Measurements from ENCODE around the gene MAN2C1. TPM values are rescaled to one million over a fixed set of nuclear protein-coding genes. Genes with fewer than 3 reads are reported as not detected.

Gene MAN2C1
- total RNA-seq (100 to 1,000 TPM; 519 to 546 TPM), total RNA-seq (96.8 to 436 (median 209) reads per million in 172 experiments)
- polyA plus RNA-seq (2013, experiment 1 of 2): 94.1 TPM
- 136 TPM for polyA plus RNA-seq (2013, experiment 2 of 2)

DNA sequence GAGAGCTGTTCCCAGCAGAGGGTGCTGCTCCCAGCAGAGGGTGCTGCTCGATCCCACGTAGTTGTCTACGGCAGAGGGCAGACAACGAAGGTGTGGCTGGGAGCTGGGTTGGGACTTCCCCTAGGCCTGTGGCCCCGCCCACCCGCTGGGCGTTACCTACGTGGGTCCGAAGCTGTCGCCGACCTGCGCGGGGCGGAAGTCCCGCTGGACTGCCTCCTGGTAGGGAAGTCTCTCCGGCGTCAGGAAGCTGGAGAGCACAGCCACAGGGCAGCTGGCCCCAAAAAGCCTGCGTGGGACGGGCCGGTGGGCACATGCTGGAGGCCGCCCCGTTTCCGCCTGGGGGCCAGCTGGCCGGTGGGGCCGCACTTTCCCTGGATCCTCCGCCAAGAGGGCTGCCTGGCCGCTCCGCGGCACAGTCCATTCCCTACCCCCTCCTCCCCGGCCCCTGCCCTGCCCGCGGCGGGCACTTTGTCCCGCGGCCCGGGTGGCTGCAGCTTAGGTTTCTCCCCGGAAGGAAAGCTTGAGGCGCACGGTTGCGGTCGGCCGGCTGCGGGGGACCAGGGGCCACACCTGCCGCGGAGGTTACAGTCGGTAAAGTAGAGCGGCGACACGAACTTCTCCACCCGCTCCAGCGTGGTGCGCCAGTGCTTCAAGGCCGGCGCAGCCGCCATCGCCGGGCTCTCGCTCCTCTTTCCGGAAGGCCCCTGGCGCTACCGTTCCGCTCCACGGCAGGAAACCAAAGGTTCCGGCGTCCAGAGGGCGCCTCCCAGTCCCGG, at the start of gene MAN2C1:
Gene MAN2C1 (minus strand): TSS at position 695 of the 776 bp plus-strand sequence. CDS start 24 bp downstream, at position 671.
- Mint-ChIP-seq H3K4me1 (ENCODE audit: low read depth) (peaks cover 30% of the 10 kb centered on the region), H3K4me3 (peak within 1 kb of the TSS; percentile 94), H3K36me3 (ENCODE audit: low read depth) (peaks cover 65% of the 10 kb centered on the region), H3K27me3 (no peaks in the 10 kb centered on the region), H3K27ac (peak within 1 kb of the TSS; percentile 94), H3K9me3 (no peaks in the 10 kb centered on the region)
- Histone ChIP-seq H3K4me3 (ENCODE audit: low read length) (peak within 1 kb of the TSS; percentile 91), H3K9me3 (ENCODE audit: control insufficient read depth in 1 of 2, insufficient read depth in 1 of 2, low read length in 2 of 2) (no peaks in the 10 kb centered on the region), H3K27ac (ENCODE audit: low read depth in 1 of 2, low read length in 2 of 2) (peak within 1 kb of the TSS; percentile 93 to 96), H3K4me1 (ENCODE audit: insufficient read depth, low read length) (peaks cover 32% of the 10 kb centered on the region), H3K36me3 (ENCODE audit: insufficient read depth, low read length) (peaks cover 54% of the 10 kb centered on the region), H3K27me3 (ENCODE audit: control insufficient read depth in 1 of 2, insufficient read depth in 2 of 2, low read length in 2 of 2) (no peaks in the 10 kb centered on the region)
- intact Hi-C loops (cut with DNase I, micrococcal nuclease): loop anchor here (1.0 to 5.0 kb wide), 8 partner anchors 18 to 826 kb away; partner anchors contain the start of genes IMP3 (in 2 of the 2), ARID3B (in 1 of the 2), SIN3A (in 1 of the 2) and SNUPN (in 1 of the 2)
- ChIA-PET POLR2A (interaction anchor here (0.6 to 5.2 kb wide), 36 partner anchors 9 to 827 kb away, joined by 3 to 246 read pairs (median 6); partner anchors contain the start of genes ARID3B, C15orf39, CLK3 and COMMD4), CTCF (interaction anchor here (0.7 to 3.2 kb wide), 20 partner anchors 11 to 577 kb away, joined by 3 to 26 read pairs (median 6); partner anchors contain the start of genes COMMD4, IMP3 and SIN3A)
- peak; percentile 95 for ATAC-seq (ENCODE audit: poor library complexity)
- TF ChIP-seq, protein P1, sequence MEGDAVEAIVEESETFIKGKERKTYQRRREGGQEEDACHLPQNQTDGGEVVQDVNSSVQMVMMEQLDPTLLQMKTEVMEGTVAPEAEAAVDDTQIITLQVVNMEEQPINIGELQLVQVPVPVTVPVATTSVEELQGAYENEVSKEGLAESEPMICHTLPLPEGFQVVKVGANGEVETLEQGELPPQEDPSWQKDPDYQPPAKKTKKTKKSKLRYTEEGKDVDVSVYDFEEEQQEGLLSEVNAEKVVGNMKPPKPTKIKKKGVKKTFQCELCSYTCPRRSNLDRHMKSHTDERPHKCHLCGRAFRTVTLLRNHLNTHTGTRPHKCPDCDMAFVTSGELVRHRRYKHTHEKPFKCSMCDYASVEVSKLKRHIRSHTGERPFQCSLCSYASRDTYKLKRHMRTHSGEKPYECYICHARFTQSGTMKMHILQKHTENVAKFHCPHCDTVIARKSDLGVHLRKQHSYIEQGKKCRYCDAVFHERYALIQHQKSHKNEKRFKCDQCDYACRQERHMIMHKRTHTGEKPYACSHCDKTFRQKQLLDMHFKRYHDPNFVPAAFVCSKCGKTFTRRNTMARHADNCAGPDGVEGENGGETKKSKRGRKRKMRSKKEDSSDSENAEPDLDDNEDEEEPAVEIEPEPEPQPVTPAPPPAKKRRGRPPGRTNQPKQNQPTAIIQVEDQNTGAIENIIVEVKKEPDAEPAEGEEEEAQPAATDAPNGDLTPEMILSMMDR (IDR thresholded peaks at IDR 0.05): peak; percentile 59
- peak; percentile 80 to 97 (median 88) for DNase-seq

DNA sequence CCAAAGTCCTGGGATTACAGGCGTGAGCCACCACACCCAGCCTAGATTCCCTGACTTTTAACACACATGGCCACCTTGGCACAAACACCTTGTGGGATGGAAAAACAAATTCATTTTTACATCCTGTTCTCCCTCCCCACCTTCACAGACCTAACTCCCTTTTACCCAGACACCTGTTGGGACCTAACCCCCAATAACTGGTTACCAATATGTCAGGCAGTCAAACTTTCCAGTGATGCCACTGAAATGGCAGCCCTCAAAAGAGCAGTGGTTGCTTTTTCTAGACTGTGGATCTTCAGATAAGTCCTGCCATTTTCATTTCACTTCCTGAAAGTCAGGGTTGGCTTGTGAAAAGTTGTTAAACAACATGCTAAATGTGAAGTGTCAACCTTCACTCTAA, 48.2 kb upstream of the MAN2C1 start:
- no peaks in the 10 kb centered on the region for H3K27me3 ChIP-seq (ENCODE audit: control insufficient read depth in 1 of 2, insufficient read depth in 2 of 2, low read length in 2 of 2)
- Mint-ChIP-seq H3K27me3 (no peaks in the 10 kb centered on the region), H3K9me3 (no peaks in the 10 kb centered on the region), H3K27ac (no peak overlapping the region), H3K4me1 (ENCODE audit: low read depth) (peaks cover 22% of the 10 kb centered on the region), H3K4me3 (no peak overlapping the region), H3K36me3 (ENCODE audit: low read depth) (peaks cover 68% of the 10 kb centered on the region)
- ATAC-seq (ENCODE audit: poor library complexity) (no peak), DNase-seq (no peak)
- intact Hi-C loops (cut with DNase I, micrococcal nuclease): no loop called here
- H3K27ac ChIP-seq (ENCODE audit: low read depth in 1 of 2, low read length in 2 of 2): no peak overlapping the region
- H3K4me1 ChIP-seq (ENCODE audit: insufficient read depth, low read length): no peaks in the 10 kb centered on the region
- peaks cover 61% of the 10 kb centered on the region for H3K36me3 ChIP-seq (ENCODE audit: insufficient read depth, low read length)
- no peak overlapping the region for H3K4me3 ChIP-seq (ENCODE audit: low read length)
- ChIA-PET CTCF (no interaction called here), POLR2A (no interaction called here)
- no peaks in the 10 kb centered on the region for H3K9me3 ChIP-seq (ENCODE audit: control insufficient read depth in 1 of 2, insufficient read depth in 1 of 2, low read length in 2 of 2)
- TF ChIP-seq, protein P1 (IDR thresholded peaks at IDR 0.05): no peak

DNA sequence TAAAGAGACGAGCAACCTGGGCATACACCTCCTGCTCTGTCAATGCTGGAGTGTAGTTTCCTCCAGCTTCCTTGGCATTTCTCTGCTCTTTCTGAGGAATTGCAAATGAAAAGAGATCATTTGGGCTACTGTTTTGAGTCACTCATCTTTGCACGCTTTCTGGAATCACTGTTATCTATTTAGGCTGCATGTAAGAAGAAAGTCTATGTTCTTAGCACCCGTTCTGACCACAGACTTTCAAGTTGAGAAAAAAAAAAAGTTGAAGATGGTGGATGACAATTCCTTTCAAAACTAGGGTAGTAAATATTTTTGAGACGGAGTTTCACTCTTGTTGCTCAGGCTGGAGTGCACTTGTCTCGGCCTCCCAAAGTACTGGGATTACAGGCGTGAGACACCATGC, 41.8 kb upstream of the MAN2C1 start:
- Mint-ChIP-seq H3K27ac (no peak overlapping the region), H3K4me1 (ENCODE audit: low read depth) (peaks cover 5% of the 10 kb centered on the region), H3K36me3 (ENCODE audit: low read depth) (peaks cover 93% of the 10 kb centered on the region), H3K27me3 (no peaks in the 10 kb centered on the region), H3K9me3 (no peaks in the 10 kb centered on the region), H3K4me3 (no peak overlapping the region)
- Histone ChIP-seq H3K27ac (ENCODE audit: low read depth in 1 of 2, low read length in 2 of 2) (no peak overlapping the region), H3K36me3 (ENCODE audit: insufficient read depth, low read length) (peaks cover 81% of the 10 kb centered on the region), H3K4me3 (ENCODE audit: low read length) (no peak overlapping the region), H3K9me3 (ENCODE audit: control insufficient read depth in 1 of 2, insufficient read depth in 1 of 2, low read length in 2 of 2) (no peaks in the 10 kb centered on the region), H3K4me1 (ENCODE audit: insufficient read depth, low read length) (no peaks in the 10 kb centered on the region), H3K27me3 (ENCODE audit: control insufficient read depth in 1 of 2, insufficient read depth in 2 of 2, low read length in 2 of 2) (no peaks in the 10 kb centered on the region)
- no peak for ATAC-seq (ENCODE audit: poor library complexity)
- ChIA-PET POLR2A (interaction anchor here (2.7 kb wide), 1 partner anchor 45 kb away, joined by 10 read pairs; no protein-coding TSS in a partner anchor), CTCF (no interaction called here)
- TF ChIP-seq, protein P1 (IDR thresholded peaks at IDR 0.05): no peak
- intact Hi-C loops (cut with DNase I, micrococcal nuclease): no loop called here
- DNase-seq: no peak
